Measurements from ENCODE around the gene LRRC72.

Gene LRRC72

DNA sequence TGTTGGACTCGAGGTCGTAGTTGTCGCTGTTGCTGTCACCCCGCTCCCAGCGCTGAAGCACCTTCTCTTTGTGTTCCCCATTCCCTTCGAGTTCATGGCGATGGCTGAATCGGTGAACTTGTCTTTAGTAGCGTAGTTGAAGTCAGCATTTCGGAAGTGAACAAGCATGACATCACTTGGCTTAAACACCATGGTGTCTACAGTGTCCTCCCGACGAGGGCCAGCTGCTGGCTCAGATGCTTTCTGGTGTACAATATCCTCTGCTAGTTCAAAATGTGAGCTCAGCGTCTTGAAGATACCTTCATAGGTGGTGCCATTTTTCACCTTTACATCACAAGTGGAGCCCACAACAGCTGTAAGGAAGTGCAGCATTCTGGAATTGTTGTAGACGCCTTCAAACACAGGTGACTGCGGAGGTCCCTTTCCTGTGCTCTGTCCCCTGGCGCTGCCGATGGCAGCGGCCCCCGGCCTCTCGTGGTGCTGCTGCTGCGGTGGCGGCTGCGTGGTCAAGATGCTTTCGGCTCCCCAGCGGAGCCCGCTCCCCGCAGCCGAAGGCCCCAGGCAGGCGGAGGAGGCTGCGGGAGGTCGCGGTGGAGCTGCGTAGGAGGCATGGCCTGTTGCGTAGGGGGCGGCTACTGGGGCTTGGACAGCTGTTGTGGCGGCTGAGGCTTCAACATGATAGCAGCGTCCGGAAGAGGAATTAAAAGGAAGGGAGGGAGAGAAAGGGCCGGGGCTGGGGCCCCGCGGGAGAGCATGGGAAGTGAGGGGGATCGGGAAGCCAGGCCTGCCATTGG lies 59.7 kb downstream of the LRRC72 start:
- no peak for DNase-seq
- Histone ChIP-seq H3K27me3 (no peaks in the 10 kb centered on the region), H3K36me3 (no peaks in the 10 kb centered on the region), H3K4me3 (ENCODE audit: low read depth, low read length) (no peak overlapping the region), H3K9me3 (no peaks in the 10 kb centered on the region), H3K4me1 (no peaks in the 10 kb centered on the region; the same call in none of the 2 replicates)
- TF ChIP-seq, protein P1, sequence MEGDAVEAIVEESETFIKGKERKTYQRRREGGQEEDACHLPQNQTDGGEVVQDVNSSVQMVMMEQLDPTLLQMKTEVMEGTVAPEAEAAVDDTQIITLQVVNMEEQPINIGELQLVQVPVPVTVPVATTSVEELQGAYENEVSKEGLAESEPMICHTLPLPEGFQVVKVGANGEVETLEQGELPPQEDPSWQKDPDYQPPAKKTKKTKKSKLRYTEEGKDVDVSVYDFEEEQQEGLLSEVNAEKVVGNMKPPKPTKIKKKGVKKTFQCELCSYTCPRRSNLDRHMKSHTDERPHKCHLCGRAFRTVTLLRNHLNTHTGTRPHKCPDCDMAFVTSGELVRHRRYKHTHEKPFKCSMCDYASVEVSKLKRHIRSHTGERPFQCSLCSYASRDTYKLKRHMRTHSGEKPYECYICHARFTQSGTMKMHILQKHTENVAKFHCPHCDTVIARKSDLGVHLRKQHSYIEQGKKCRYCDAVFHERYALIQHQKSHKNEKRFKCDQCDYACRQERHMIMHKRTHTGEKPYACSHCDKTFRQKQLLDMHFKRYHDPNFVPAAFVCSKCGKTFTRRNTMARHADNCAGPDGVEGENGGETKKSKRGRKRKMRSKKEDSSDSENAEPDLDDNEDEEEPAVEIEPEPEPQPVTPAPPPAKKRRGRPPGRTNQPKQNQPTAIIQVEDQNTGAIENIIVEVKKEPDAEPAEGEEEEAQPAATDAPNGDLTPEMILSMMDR (IDR thresholded peaks at IDR 0.05; ENCODE audit: low read depth, low read length): no peak

DNA sequence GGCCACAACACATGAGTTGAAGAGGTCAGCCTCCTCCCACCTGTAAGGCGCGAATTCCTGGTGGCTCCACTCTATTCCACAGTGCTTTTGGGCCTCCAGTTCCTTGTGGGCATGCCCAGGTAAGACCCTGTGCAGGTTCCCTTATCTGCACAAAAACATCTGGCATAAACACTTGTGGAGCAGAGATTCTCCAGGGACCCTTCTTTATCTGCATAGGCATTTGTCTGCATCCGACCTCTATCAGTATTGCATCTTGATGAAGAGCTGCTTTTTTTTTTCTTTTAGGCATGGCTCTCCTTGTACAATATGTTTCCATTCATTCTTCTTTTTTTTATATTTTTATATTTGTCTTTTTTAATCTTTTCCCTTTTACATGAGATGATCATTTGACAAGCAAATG lies 60.5 kb downstream of the LRRC72 start:
- no peaks in the 10 kb centered on the region for H3K36me3 ChIP-seq
- DNase-seq: no peak
- no peaks in the 10 kb centered on the region for H3K27me3 ChIP-seq
- H3K9me3 ChIP-seq: no peaks in the 10 kb centered on the region
- H3K4me1 ChIP-seq: no peaks in the 10 kb centered on the region; the same call in none of the 2 replicates
- TF ChIP-seq, protein P1 (IDR thresholded peaks at IDR 0.05; ENCODE audit: low read depth, low read length): no peak
- H3K4me3 ChIP-seq (ENCODE audit: low read depth, low read length): peak overlapping the region; percentile 55

DNA sequence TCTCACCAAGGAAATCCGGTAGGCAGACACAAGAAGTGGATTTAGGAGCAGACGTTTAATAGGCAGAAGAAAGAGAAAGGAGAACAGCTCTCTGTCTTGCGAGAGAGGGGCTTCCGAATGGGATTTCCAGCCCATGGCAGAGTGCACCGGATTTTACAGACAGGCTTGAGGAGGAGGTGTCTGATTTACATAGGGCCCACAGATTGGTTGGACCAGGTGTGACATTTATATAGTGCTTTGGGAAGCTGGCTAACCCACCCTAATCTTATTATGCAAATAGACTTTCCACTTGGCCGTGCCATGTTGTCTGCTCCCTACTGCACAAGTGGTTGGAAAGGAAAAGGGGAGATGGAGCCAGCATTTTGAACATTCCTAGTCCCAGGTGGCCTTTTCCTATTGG lies 61.2 kb downstream of the LRRC72 start:
- TF ChIP-seq, protein P1 (IDR thresholded peaks at IDR 0.05; ENCODE audit: low read depth, low read length): no peak
- H3K4me3 ChIP-seq (ENCODE audit: low read depth, low read length): peak overlapping the region; percentile 55
- H3K27me3 ChIP-seq: no peaks in the 10 kb centered on the region
- H3K4me1 ChIP-seq: no peaks in the 10 kb centered on the region; the same call in 1 of the 2 replicates
- no peaks in the 10 kb centered on the region for H3K36me3 ChIP-seq
- no peaks in the 10 kb centered on the region for H3K9me3 ChIP-seq
- DNase-seq: peak; percentile 56

DNA sequence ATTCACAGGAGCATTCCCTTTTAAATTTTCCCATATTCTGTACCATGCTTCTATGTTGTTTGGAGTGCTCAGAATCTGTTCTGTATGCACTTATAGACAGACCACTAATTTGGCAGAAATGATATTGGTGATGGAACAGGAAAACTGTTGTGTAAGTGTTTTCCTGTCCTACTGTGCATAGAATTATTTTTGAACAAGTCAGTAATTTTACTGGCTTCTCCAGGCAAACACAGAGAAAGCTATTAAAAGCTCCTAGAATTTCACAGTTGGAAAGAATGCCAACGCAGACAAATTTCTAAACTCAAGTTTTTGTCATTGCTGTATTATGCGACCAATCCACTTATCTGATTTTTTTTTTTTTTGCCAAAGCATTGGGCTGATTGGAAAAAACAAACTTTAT lies 63.3 kb downstream of the LRRC72 start:
- no peak for DNase-seq
- no peak overlapping the region for H3K4me3 ChIP-seq (ENCODE audit: low read depth, low read length)
- H3K36me3 ChIP-seq: no peaks in the 10 kb centered on the region
- H3K9me3 ChIP-seq: no peaks in the 10 kb centered on the region
- TF ChIP-seq, protein P1 (IDR thresholded peaks at IDR 0.05; ENCODE audit: low read depth, low read length): no peak
- no peaks in the 10 kb centered on the region; the same call in 1 of the 2 replicates for H3K4me1 ChIP-seq
- no peaks in the 10 kb centered on the region for H3K27me3 ChIP-seq

DNA sequence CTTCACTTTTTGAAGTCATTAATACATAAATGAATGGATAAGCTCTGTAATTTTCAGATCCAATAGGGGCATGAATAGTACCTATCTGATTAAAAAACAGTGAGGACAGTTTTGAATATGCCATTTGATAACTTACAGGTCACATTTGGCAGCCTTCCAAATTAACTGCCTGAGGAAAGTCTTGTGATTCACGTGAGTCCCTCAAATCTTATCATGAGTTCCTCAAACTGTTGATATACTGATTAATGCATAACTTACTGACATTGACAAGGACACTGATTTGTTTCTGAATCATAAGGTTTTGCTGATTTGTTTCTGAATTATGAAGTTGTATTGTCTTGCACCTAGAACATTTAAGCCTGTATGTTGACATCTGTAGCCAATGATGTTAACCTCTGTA lies 63.8 kb downstream of the LRRC72 start:
- Histone ChIP-seq H3K27me3 (no peaks in the 10 kb centered on the region), H3K4me1 (no peaks in the 10 kb centered on the region; the same call in 1 of the 2 replicates), H3K9me3 (no peaks in the 10 kb centered on the region), H3K4me3 (ENCODE audit: low read depth, low read length) (no peak overlapping the region), H3K36me3 (no peaks in the 10 kb centered on the region)
- TF ChIP-seq, protein P1 (IDR thresholded peaks at IDR 0.05; ENCODE audit: low read depth, low read length): no peak
- DNase-seq: no peak

DNA sequence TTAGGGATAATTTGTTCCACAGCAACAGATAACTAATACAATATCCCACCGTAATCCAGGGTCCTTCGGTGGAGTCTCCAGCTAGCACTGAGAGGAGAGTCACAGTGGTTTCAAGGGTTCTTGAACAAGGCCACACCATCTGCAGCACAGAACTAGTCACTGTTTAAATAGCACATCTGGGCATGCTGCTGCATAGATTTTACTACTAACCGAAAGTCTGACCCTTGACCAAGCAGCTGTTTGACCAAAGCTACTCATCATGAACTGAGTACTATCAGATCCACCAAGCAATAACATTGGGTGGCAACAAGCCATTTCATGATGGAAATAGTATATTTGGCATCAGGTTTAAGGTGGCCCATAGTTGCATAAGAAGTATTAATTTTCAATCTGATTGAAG lies 65.8 kb downstream of the LRRC72 start:
- no peak for DNase-seq
- H3K36me3 ChIP-seq: no peaks in the 10 kb centered on the region
- TF ChIP-seq, protein P1 (IDR thresholded peaks at IDR 0.05; ENCODE audit: low read depth, low read length): no peak
- H3K4me3 ChIP-seq (ENCODE audit: low read depth, low read length): no peak overlapping the region
- no peaks in the 10 kb centered on the region for H3K27me3 ChIP-seq
- no peaks in the 10 kb centered on the region for H3K9me3 ChIP-seq
- H3K4me1 ChIP-seq: no peaks in the 10 kb centered on the region; the same call in 1 of the 2 replicates
